Naive thymus-derived CD4-positive, alpha-beta T cell (primary cell): ENCODE measurements around the gene FOXO3. TPM values are rescaled to one million over a fixed set of nuclear protein-coding genes. Genes with fewer than 3 reads are reported as not detected.

ENCODE experiments used
- ATAC-seq: fragments of 150-1000 bp; cut with Tn5 transposase; 2 replicates; pipeline ENCODE4 v1.10.0; 2021; ENCODE audit warnings: mild to moderate bottlenecking, moderate library complexity
- CTCF ChIA-PET: fragments of 350-600 bp; sonication (Branson Sonifier 250); formaldehyde crosslinking; loops from one replicate; lab custom pipeline; 2021; ENCODE audit warnings: antibody characterized with exemption; lab: Charles Lee
- POLR2A ChIA-PET: fragments of 350-600 bp; sonication (Branson Sonifier 250); formaldehyde crosslinking; loops from one replicate; lab custom pipeline; 2021; ENCODE audit warnings: antibody characterized with exemption, inconsistent platforms; lab: Charles Lee
- DNase-seq, 9 donors: peaks; one replicate each; pipeline versions ENCODE4 v3.0.0 to v3.0.0-alpha.2; 2020 to 2022; ENCODE audit warnings: mixed read lengths in 1 of 9
- H3K27ac ChIP-seq: one replicate; pipeline ENCODE4 v1.7.0; 2013; ENCODE audit warnings: mild to moderate bottlenecking, low read depth, low read length, moderate library complexity
- H3K27me3 ChIP-seq, 2 donors: one replicate each; pipeline ENCODE4 v1.7.0; 2013; ENCODE audit warnings: low read length in 2 of 2, mild to moderate bottlenecking in 2 of 2, moderate library complexity in 2 of 2; ENCODE audit not compliant: control insufficient read depth in 2 of 2, insufficient read depth in 2 of 2
- H3K36me3 ChIP-seq, 3 experiments: 1 replicate in 2 of 3; 2 replicates in 1 of 3; pipeline ENCODE4 v1.7.0; 2013; ENCODE audit warnings: low read length in 3 of 3, mild to moderate bottlenecking in 3 of 3, moderate library complexity in 1 of 3; ENCODE audit not compliant: insufficient read depth in 3 of 3, control insufficient read depth in 2 of 3
- H3K4me1 ChIP-seq, 2 donors: one replicate each; pipeline ENCODE4 v1.7.0; 2013; ENCODE audit warnings: low read length in 2 of 2, mild to moderate bottlenecking in 2 of 2, moderate library complexity in 1 of 2; ENCODE audit not compliant: control insufficient read depth in 2 of 2, insufficient read depth in 2 of 2
- H3K4me3 ChIP-seq: 2 replicates; pipeline ENCODE4 v1.7.0; 2013; ENCODE audit warnings: mild to moderate bottlenecking, low read length
- H3K9me3 ChIP-seq, 3 experiments: 1 replicate in 2 of 3; 2 replicates in 1 of 3; pipeline ENCODE4 v1.7.0; 2013; ENCODE audit warnings: low read length in 3 of 3; ENCODE audit not compliant: control insufficient read depth in 2 of 3
- H3K27ac Mint-ChIP-seq, 9 donors: one replicate each; pipeline ENCODE4 v1.8.0; 2020 to 2022; ENCODE audit warnings: mixed read lengths in 9 of 9, mild to moderate bottlenecking in 8 of 9, moderate library complexity in 5 of 9, inconsistent platforms in 2 of 9
- H3K27me3 Mint-ChIP-seq, 5 donors: one replicate each; pipeline ENCODE4 v1.8.0; 2021 to 2022; ENCODE audit warnings: mixed read lengths in 5 of 5, mild to moderate bottlenecking in 1 of 5
- H3K36me3 Mint-ChIP-seq, 5 donors: one replicate each; pipeline ENCODE4 v1.8.0; 2020 to 2022; ENCODE audit warnings: mixed read lengths in 5 of 5, mild to moderate bottlenecking in 3 of 5, inconsistent platforms in 1 of 5
- H3K4me1 Mint-ChIP-seq, 7 donors: one replicate each; pipeline ENCODE4 v1.8.0; 2020 to 2022; ENCODE audit warnings: mixed read lengths in 7 of 7, mild to moderate bottlenecking in 3 of 7, inconsistent platforms in 1 of 7
- H3K4me3 Mint-ChIP-seq, 10 donors: one replicate each; pipeline ENCODE4 v1.8.0; 2020 to 2022; ENCODE audit warnings: mild to moderate bottlenecking in 10 of 10, mixed read lengths in 10 of 10, moderate library complexity in 6 of 10, inconsistent platforms in 2 of 10
- H3K9me3 Mint-ChIP-seq, 11 donors: one replicate each; pipeline ENCODE4 v1.8.0; 2020 to 2022; ENCODE audit warnings: mixed read lengths in 11 of 11, mild to moderate bottlenecking in 4 of 11, inconsistent platforms in 1 of 11, moderate library complexity in 1 of 11
- intact Hi-C, 2 donors: fragments of 100-400 bp; cut with micrococcal nuclease; formaldehyde crosslinking; loops; one replicate each; pipeline ENCODE4 v1.15.1; 2023
- polyA plus RNA-seq, 2 donors: library from polyadenylated mRNA; unstranded; fragments of 300-500 nt; fragmentation: Illumina TruSeq; gene quantifications; one replicate each; pipeline ENCODE4 v1.2.3, GENCODE V29; 2021
- total RNA-seq, 6 experiments: library from RNA in 5 of 6; stranded (reverse) in 5 of 6; gene quantifications; 1 replicate in 5 of 6; 2 replicates in 1 of 6; pipeline ENCODE4 v1.2.3 and lab custom pipeline; 2021 to 2026

Gene FOXO3
- total and polyA plus RNA-seq, 7 experiments from 2014 or later: 11.6 to 39.5 (median 20.5) TPM

DNA sequence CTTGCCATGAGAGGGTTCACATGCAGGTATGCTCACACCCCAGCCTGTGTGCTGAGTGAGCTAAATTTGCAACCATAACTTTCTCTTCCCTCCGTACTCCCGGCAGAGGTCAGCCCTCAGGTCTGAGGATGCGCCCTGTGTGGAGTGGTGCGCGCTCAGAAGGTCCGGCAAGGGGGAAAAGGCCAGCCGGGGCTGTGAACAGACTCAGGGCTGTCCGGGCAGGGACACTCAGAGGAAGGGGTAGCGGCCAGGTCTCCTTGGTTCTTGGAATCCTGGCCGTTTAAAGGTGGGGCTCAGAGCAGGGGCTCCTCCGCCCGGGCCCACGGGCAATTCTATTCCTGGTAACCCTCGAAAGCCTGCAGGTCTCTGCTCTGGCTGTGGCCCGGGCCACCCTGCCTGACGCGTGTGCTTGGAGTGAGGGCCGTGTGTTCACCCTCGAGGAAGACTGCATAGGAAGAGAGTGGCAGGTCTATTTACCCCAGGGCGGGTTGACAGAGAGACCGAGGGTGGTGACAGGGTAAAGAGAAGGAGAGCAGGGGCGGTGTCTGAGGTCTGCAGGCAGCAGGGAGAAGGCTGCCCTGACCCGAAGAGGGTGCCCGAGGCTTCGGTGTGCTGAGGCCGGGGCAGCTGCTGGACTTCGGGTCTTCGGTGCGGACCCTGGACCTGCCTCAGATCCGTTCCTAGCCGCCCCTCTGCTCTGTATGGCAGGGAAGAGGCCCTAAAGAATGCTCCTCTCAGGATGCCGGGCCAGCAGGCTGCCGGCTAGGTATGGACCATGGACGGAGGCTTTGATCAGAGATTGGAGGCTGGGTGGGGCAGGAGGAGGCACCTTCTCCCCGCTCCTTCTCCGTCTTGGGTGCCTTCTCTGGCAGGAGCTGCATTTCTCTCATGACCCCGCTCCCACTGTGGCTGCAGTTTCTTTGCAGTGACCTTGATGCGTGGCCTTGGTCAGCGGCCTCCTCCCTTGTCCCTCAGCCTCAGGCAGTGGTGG, 156.4 kb downstream of the FOXO3 start:
- no peaks in the 10 kb centered on the region for H3K36me3 Mint-ChIP-seq
- intact Hi-C loops: no loop called here
- Histone ChIP-seq H3K27ac (no peak overlapping the region), H3K4me3 (no peak overlapping the region), H3K27me3 (no peaks in the 10 kb centered on the region), H3K36me3 (no peaks in the 10 kb centered on the region), H3K4me1 (peaks cover 6 to 8% of the 10 kb centered on the region in 2 donors), H3K9me3 (no peaks in the 10 kb centered on the region)
- H3K4me1 Mint-ChIP-seq: peaks cover 5 to 25% (median 10%) of the 10 kb centered on the region in 7 donors
- no peak overlapping the region for H3K4me3 Mint-ChIP-seq
- H3K27me3 Mint-ChIP-seq: peaks cover 0 to 8% (median 4%) of the 10 kb centered on the region in 5 donors
- no peak for ATAC-seq
- no peaks in the 10 kb centered on the region for H3K9me3 Mint-ChIP-seq
- H3K27ac Mint-ChIP-seq: no peak overlapping the region
- ChIA-PET CTCF (no interaction called here), POLR2A (no interaction called here)
- no peak for DNase-seq

DNA sequence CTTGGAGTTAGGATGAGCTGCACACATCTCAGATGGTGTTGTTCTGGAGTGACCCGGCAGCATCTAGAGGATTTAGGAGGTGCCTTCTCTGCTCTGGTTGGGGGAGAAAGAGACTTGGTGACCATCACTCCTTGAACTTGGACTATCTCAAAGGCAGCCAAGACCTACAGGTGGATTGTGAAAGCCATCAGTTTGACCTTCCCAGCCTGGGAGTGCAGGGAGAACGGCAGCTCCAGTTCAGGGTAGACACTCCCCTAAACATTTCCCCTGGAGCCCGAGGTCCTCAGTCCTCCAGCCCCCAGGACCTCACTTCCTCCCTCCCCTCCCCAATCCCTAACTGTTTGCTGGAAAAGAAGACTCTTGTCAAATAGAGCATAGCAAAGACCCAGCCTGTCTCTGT, 158.8 kb downstream of the FOXO3 start:
- ChIA-PET CTCF (interaction anchor here (0.6 kb wide), 1 partner anchor 1122 kb away, joined by 3 read pairs; no protein-coding TSS in a partner anchor), POLR2A (no interaction called here)
- Mint-ChIP-seq H3K4me3 (no peak overlapping the region), H3K27me3 (peaks cover 0 to 13% (median 4%) of the 10 kb centered on the region in 5 donors), H3K27ac (no peak overlapping the region), H3K9me3 (peaks cover 3 to 15% (median 6%) of the 10 kb centered on the region in 11 donors), H3K4me1 (peaks cover under 1 to 15% (median 7%) of the 10 kb centered on the region in 7 donors), H3K36me3 (peaks cover 5 to 8% (median 6%) of the 10 kb centered on the region in 5 donors)
- Histone ChIP-seq H3K27me3 (no peaks in the 10 kb centered on the region), H3K9me3 (no peaks in the 10 kb centered on the region), H3K4me1 (peaks cover 3 to 8% of the 10 kb centered on the region in 2 donors), H3K36me3 (no peaks in the 10 kb centered on the region), H3K27ac (no peak overlapping the region), H3K4me3 (no peak overlapping the region)
- no peak for ATAC-seq
- intact Hi-C loops: no loop called here
- no peak for DNase-seq

DNA sequence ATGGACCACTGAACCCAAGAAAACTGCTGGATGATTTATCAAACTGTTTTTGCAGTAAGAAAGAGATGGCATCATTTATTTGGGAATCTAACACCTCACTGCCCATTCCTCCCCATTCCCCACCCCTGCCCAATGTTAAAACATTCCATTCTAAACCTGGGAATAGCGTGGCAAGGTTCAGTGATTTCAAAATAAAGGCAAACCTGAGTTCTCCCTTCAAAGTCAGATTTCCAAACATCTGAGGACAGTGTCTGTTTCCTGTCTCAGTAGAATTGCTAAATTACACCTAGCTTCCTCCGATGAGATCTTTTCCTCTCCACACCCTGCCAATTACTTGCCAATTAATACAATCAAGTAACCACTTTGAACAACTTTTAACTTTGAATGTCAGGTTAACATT, 160.1 kb downstream of the FOXO3 start:
- CTCF ChIA-PET: no interaction called here
- no peak for DNase-seq
- intact Hi-C loops: no loop called here
- H3K27me3 Mint-ChIP-seq: peaks cover 0 to 13% (median 4%) of the 10 kb centered on the region in 5 donors
- Histone ChIP-seq H3K27me3 (no peaks in the 10 kb centered on the region), H3K4me3 (no peak overlapping the region), H3K4me1 (no peaks in the 10 kb centered on the region), H3K27ac (no peak overlapping the region), H3K9me3 (no peaks in the 10 kb centered on the region), H3K36me3 (no peaks in the 10 kb centered on the region)
- ATAC-seq: no peak
- H3K4me3 Mint-ChIP-seq: no peak overlapping the region
- POLR2A ChIA-PET: no interaction called here
- H3K36me3 Mint-ChIP-seq: peaks cover 5 to 11% (median 6%) of the 10 kb centered on the region in 5 donors
- no peak overlapping the region for H3K27ac Mint-ChIP-seq
- peaks cover 0 to 5% (median under 1%) of the 10 kb centered on the region in 7 donors for H3K4me1 Mint-ChIP-seq
- H3K9me3 Mint-ChIP-seq: peaks cover 4 to 18% (median 6%) of the 10 kb centered on the region in 11 donors

DNA sequence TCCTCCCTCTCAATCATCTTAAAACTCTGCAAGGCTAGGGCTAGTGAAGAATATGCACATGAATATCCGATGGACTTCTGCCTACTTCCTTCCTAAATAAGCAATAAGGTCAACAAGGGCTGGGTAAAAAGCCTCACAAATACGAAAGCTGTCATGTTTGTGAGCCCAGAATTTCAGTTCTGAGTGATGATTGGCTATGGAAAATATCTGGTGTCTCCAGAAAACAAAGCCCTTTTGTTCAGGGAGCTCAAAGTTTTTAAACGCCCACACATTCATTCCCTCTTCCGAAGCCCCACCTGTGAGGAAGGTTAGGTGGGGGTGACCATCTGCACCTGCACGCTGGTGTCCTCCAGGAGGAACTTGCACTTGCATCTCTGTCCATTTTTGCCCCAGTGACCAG, 160.6 kb downstream of the FOXO3 start:
- H3K27me3 ChIP-seq: no peaks in the 10 kb centered on the region
- no peak overlapping the region for H3K27ac ChIP-seq
- peaks cover 0 to 5% (median 0%) of the 10 kb centered on the region in 7 donors for H3K4me1 Mint-ChIP-seq
- peaks cover 5 to 11% (median 6%) of the 10 kb centered on the region in 5 donors for H3K36me3 Mint-ChIP-seq
- H3K27me3 Mint-ChIP-seq: peaks cover 0 to 13% (median 4%) of the 10 kb centered on the region in 5 donors
- no peak overlapping the region for H3K4me3 Mint-ChIP-seq
- POLR2A ChIA-PET: no interaction called here
- H3K27ac Mint-ChIP-seq: no peak overlapping the region
- intact Hi-C loops: no loop called here
- H3K36me3 ChIP-seq: no peaks in the 10 kb centered on the region
- peaks cover 4 to 18% (median 6%) of the 10 kb centered on the region in 11 donors for H3K9me3 Mint-ChIP-seq
- no peaks in the 10 kb centered on the region for H3K4me1 ChIP-seq
- no peak for ATAC-seq
- no peaks in the 10 kb centered on the region for H3K9me3 ChIP-seq
- no peak for DNase-seq
- no peak overlapping the region for H3K4me3 ChIP-seq
- CTCF ChIA-PET: no interaction called here

DNA sequence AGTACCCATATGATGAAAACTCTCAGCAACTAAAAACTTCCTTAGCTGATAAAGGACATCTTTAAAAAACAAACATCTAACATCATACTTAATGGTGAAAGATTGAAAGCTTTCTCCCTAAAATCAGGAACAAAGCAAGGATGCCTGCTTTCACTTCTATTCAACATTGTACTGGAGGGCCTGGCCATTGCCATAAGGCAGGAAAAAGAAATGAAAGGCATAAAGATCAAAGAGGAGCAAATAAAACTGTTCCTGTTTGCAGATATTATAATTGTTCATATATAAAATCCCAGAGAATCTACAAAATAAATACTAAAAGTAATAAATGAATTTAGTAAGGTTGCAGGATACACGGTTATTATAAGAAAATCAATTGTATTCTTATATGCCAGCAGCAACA, 162.9 kb downstream of the FOXO3 start:
- H3K36me3 ChIP-seq: no peaks in the 10 kb centered on the region
- intact Hi-C loops: no loop called here
- ChIA-PET POLR2A (interaction anchor here (0.6 kb wide), 1 partner anchor 219 kb away, joined by 3 read pairs; no protein-coding TSS in a partner anchor), CTCF (no interaction called here)
- H3K4me3 Mint-ChIP-seq: no peak overlapping the region
- H3K36me3 Mint-ChIP-seq: peaks cover 5 to 11% (median 6%) of the 10 kb centered on the region in 5 donors
- H3K4me1 Mint-ChIP-seq: peaks cover 0 to 5% (median 0%) of the 10 kb centered on the region in 7 donors
- H3K27ac ChIP-seq: no peak overlapping the region
- H3K9me3 ChIP-seq: no peaks in the 10 kb centered on the region
- no peaks in the 10 kb centered on the region for H3K4me1 ChIP-seq
- ATAC-seq: no peak
- no peak for DNase-seq
- no peak overlapping the region for H3K4me3 ChIP-seq
- H3K9me3 Mint-ChIP-seq: peaks cover 4 to 18% (median 6%) of the 10 kb centered on the region in 11 donors
- peaks cover 0 to 21% (median 4%) of the 10 kb centered on the region in 5 donors for H3K27me3 Mint-ChIP-seq
- H3K27ac Mint-ChIP-seq: no peak overlapping the region
- H3K27me3 ChIP-seq: no peaks in the 10 kb centered on the region

DNA sequence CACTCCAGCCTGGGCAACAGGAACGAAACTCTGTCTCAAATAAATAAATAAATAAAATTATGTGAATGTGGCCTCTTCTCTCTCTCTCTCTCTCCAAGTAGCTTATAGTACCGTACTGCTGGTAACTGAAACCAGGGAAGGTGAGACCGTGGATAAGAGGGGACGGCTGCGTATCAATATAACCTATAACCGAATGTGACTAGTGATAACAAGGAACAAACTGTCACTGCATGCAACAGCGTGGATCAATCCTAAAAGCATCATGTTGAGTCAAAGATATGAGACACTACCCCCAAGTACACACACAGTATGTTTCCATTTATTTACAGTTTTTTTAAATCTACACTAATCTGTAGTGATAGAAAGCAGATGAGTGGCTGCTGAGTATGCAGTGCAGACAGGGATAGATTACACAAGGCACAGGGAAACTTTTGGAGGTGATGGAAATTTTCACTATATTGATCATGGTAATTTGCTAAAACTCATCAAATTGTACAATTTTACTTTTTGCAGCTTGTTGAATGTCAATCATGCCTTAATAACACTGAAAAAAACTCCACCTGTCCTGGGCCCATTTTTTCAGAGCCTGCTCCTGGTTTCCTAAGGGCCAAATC, 166.1 kb downstream of the FOXO3 start:
- Histone ChIP-seq H3K9me3 (no peaks in the 10 kb centered on the region), H3K27ac (no peak overlapping the region), H3K36me3 (no peaks in the 10 kb centered on the region), H3K27me3 (no peaks in the 10 kb centered on the region), H3K4me1 (no peaks in the 10 kb centered on the region), H3K4me3 (no peak overlapping the region)
- intact Hi-C loops: no loop called here
- ChIA-PET POLR2A (no interaction called here), CTCF (no interaction called here)
- Mint-ChIP-seq H3K9me3 (peaks cover 4 to 18% (median 6%) of the 10 kb centered on the region in 11 donors), H3K4me3 (no peak overlapping the region), H3K4me1 (peaks cover 0 to 2% (median 0%) of the 10 kb centered on the region in 7 donors), H3K36me3 (peaks cover 5 to 11% (median 6%) of the 10 kb centered on the region in 5 donors), H3K27ac (no peak overlapping the region), H3K27me3 (peaks cover 0 to 21% (median 0%) of the 10 kb centered on the region in 5 donors)
- ATAC-seq (no peak), DNase-seq (no peak)
